GM18526 (cell line): ENCODE measurements around the gene DAPK1.

ENCODE experiments used
- POLR2A ChIP-seq: IDR thresholded peaks from 3 replicates; pipeline ENCODE4 v1.6.1; 2011; ENCODE audit not compliant: insufficient read length; ENCODE audit errors: extremely low read depth

The DAPK1 gene

DNA sequence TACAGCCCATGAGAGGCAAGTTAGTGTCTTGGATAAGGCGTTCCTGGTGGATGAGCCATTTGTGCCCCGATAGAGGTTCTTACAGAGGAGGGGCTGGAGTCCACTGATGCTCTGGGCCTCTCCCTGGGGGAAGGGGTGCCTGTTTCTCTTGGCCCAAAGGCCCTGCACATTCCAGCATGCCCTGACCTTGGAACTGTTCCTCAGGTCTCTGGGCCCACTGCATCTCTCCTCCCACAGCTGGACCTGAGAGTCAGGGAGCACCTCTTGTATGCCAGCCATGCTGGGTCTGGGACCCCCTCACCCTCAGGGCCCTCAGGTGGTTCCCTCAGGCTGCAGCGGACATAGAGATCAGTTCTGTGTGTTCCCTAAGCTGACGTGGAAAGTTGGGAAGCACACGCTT, 26.4 kb downstream of the DAPK1 start:
- TF ChIP-seq POLR2A = no peak

DNA sequence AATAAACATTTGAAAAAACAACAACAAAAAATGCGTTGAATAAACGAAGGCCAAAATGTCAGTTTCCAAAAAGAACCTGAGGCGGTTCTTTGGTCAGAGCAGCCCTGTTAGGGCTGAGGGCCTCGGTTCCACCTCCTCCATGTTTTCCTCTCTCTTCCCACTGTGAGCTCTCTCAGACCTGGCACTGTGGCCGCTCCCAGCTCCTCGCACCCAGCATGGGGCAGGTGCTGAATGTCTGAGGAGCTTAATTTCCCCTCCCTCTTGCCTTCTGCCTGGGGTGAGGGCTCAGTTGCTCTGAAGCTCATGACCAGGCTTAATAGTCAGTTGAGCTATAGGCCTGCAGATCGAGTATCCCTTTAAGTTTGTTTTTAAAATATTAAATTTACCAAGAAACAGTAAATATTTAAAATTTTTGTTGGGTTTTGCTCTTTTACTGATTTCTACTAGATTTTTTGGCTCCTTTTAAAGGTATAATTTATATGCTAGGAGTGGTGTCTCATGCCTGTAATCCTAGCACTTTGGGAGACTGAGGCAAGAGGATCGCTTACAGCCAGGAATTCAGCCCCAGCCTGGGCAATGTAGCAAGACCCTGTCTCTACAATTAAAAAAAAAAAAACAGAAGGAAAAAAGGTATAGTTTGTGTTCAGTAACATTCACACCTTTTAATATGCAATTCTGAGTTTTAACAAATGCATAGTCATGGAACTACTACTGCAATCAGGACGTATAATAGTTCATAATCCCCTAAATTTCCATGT, 28.1 kb downstream of the DAPK1 start:
- no peak for TF ChIP-seq POLR2A

DNA sequence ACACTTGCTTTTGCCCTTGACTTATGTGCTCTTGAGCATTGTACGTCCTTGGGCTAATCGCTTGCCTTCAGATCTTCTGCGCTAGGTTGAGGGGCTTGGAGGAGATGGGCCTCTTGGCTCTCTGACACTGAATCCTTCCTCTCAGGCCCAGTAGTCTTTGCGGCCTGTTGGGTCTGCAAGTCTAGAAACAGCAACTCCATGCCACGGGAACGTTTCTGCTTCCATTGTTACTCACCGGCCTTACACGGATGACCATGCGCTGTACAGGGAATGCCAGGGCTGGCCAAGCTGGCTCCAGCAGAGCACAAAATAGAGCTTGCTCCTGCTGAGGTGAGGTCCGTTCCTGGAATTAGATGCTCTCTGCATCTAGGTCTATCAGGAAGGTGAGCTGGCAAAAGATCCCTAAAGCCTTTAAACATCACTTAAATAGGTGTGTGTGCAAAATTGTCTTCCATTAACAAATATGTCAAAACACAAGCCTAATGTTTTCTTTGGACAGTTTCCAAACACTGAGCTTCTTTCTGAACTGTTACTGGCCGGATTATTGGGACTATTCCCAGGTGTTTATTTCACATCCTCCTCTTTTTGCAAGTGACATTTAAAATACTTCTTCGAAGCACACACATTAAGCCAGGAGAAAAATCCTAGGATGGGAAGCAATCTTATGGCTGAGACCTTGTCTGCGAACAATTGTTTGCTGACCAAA, 29.7 kb downstream of the DAPK1 start:
- TF ChIP-seq POLR2A = no peak

DNA sequence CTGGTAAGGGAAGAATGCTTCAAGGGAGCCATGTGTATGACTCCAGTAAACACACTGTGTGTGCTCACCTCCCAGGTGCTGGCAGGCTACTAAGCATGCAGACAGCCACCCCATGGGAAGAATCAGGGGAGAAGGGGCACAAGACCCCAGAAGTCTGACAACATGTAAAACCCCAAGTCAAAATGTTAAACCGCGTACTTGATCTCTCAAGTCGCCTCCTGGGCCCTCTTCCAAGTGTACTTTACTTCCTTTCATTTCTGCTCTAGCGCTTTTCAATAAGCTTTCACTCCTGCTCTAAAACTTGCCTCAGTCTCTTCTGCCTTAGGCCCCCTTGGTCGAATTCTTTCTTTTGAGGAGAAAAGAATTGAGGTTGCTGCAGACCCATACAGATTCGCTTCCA, 31.3 kb downstream of the DAPK1 start:
- no peak for TF ChIP-seq POLR2A

DNA sequence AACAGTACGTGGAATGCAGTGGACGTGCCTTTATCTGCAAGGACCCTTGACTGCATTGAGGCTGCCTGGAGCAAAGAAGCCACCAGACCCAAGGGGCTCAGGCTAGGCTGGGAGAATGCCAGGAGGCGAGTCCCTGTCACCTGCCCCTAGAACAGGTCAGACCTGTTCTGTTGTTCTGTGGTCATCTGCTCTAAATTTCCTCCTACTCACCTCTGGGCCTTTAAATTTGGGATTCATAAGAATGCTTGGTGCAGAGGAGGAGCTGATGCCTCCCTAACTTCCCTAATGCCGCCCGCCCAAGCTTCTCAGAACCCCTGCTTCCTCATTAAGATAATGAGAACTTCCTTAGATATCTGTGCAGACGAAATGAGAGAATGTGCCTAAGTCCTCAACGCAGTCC, 32.0 kb downstream of the DAPK1 start:
- TF ChIP-seq POLR2A = no peak

DNA sequence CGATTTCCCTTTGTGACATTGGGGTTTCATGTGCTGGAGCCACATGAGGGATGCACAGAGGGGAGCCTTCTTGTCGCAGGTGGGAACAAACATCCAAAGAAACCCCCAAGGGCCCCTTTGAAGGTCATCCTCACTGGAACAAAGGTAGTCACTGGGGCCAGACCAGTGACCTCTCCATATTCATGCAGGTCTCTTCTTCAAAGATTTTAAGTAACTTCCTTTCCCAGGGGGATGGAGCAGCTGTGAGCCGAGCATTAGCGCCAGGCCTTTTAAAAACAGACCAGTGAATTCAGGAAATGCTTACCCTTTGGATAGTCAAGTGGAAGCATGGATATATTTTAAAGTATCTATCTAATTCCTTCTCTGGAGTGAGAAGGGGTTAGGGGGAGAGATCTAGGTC, 33.0 kb downstream of the DAPK1 start:
- no peak for TF ChIP-seq POLR2A

DNA sequence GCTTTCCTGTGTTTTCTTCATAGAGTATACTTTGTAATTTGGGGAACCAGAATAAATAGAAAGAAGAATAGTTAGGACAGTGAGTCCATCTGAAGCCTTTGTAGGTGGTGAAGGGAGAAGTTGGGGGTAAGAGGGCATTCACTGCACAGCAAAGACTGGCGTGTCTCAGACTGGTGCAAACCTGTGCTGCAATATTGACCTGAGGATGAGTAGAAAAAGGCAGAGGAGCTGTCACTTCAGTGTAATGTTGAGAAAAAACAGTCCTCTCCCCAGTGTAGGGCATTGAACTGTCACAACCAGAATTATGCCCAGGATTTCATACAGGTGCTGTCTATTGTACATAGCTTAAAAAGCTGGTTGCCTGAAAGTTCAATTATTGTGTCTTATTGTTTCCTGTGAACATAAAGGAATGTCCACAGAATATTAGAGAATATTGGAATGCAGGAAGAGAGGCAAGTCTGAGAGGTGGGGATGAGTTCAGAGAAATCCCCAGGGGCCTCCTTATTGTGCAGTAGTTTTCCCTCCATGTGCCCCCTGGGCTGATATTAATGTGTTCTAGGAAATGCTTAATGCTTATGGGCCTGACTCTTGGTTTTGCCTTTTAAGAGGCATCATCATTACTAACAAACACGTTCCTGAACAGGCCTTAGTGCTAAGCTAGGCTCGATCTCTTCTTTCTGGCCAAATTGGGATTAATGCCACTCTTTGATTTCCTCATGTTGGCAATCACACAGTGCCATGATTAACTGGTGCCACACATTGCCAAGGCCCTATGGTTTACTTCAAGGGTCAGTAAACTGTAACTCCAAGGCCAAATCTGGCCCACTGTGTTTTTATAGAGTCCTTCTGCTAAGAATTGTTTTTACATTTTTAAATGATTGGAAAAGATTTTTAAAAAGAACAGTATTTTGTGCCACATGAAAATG, 34.0 kb downstream of the DAPK1 start:
- no peak for TF ChIP-seq POLR2A

DNA sequence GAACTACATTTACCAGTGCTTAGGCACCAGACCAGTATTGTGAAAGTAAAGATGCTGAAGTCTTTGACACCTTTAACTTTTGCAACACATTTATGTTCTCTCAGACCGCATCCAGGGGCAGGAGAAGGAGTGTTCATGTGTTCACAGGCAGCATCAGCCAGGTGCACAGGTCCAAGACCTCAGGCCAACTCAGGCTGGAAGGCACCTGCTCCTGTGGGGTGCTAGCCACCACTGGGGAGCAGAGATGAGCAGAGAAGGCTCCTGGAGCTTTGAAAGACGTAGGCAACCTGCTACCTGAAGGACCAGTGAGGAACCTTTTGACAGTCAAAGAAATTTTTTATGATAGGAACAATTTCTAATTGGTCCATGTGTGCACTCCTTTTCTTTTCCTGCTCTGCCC, 35.6 kb downstream of the DAPK1 start:
- no peak for TF ChIP-seq POLR2A

DNA sequence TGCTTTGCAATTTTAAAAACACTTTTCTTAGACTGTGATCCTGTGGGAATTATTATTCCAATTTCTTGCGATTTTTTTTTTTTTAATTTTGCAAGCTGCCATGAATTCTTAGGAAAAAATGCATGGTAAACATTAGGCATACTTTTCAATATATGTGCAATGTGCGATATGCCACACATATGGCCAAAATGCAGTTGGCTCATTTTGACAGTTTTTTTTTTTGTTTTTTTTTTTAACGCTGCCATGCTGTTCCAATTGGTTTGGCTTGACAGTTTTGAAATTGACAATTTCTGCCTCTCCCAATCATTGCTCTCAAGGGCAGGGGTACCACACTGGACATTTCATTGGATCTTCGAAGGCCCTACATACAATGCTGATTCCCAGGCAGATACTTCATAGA, 36.4 kb downstream of the DAPK1 start:
- no peak for TF ChIP-seq POLR2A

DNA sequence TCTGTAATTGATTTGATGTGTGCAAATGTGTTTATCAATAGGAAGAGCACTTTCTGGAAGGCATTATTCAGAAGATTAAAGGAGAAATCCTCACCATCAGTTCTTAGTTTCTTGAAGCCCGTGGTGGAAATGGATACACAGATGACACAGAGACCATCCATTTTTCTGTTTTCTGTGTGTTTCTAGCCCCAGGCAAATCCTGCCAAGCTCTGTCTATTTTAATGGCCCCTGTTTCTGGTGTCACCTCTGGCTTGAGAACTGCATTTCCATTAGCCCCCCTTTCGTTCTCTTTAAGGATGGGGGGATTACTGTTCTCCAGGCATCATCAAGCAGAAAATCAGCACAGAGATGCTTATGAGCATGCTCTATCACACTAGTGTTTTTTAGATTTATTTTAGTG, 37.3 kb downstream of the DAPK1 start:
- TF ChIP-seq POLR2A = no peak

DNA sequence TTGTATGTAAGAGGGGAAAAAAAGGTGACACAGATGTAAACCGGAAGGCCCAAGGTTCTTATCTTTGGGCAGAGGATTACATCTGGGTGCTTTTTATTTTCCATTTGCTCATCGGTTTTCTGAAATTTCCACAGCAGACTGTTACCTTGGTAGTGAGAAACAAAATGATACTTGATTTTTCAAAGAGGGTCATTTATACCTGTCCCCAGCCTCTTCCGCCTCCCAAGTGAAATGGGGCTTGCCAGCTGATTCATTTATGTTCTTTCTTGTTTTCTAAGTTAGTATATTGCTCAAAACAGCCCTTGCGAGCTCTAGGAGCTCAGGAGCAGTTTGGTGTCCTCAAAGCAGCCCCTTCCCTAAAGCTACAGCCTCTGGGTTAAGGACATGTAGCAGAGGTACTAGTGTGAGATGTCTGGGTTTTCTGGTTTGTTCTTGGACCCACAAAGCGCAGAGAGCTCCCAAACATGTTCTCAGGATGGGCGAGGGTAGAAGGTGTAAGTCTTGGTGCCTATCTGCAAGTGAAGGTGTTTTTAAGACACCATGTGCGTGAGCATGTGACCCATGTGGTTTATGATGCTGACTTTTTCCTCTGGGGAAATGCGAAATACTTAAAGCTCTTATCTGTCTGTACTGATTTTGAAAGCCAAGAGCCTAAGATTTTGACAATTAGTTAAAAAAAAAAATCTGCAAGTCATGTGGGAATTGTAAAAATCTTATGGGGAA, 38.3 kb downstream of the DAPK1 start:
- TF ChIP-seq POLR2A = no peak

DNA sequence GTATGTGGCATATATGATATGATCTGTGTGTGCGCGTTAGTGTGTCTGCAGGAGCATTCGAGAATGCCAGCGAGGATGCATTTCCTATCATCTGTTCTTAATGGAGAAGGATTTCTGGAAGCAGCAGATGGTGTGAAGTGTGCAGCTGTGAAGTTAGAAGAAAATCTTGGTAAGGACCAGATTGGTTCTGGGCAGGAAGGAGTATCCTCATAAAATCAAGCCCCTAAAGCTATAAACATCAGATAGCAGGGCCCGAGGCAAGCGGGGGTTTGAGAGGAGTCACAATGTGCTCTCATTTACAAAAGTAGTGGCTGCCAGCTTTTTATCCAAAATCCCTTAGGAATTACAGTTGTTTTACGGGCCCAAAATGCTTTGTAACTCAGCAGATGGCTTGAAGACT, 40.0 kb downstream of the DAPK1 start:
- TF ChIP-seq POLR2A = no peak

DNA sequence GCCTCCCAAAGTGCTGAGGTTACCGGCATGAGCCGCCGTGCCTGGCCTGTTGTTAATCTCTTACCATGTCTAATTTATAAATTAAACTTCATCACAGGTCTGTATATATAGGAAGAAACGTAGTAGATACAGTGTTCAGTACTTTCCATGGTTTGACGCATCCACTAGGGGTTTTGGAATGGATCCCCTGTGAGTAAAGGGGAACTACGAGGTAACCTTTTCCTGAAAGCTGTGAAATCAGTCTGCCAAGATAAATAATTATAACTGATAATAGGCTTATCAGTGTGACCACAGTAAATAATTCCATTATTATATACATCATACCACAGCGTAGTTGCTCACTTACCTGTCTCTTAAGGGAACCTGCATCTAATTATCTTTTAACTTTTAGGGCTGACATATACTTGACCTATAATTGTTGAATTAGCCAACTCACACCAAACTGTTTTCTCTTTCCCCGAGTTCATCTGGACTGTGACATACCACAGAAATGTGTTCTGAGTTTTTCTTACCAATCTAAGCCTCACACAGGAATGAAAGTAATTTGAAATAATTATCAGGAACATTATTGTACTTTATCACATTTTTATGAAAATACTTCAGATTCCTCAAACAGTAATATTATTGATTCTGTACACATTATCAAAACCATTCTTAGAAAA, 42.9 kb downstream of the DAPK1 start:
- TF ChIP-seq POLR2A = no peak

DNA sequence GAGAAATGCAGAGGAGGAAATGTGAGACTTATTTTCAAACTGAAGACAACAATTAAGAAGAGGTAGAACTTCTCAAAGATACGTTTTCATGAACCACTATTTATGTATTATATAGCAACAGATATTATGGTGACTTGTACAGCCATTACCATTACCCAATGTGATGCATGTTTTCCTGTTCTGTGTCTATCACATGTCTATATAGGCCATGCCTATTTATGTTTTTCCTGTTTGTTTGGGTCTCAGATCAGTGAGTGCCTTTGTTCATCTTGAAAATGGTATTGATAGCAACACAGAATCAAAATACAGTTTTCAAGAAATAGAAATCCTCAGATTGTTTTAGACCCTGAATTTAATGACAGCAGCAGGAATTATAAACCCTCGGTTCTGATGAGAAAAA, 44.0 kb downstream of the DAPK1 start:
- TF ChIP-seq POLR2A = no peak

DNA sequence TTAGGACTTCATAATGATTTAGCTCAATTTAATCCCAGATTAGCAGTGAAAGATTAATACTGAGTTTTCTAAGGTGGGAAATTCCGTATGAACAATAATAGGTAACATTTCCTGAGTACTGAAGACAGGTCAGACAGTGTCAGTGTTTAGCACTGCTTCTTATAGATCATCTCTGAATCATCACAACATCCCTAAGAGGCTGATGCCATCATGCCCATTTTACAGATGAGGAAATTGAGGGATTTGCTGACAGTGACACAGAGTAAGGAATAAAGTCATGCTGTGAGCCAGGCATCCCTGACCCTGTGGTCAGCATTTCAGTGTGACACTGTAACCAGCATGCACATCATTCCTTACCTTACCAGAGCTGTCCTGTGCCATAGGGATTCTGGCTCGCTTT, 44.5 kb downstream of the DAPK1 start:
- TF ChIP-seq POLR2A = no peak
